GM23338 (cell line): ENCODE measurements around the gene BANP. TPM values are rescaled to one million over a fixed set of nuclear protein-coding genes. Genes with fewer than 3 reads are reported as not detected.

Experiments
- ATAC-seq: fragments of 200-7000 bp; cut with Tn5 transposase; 3 replicates; pipeline ENCODE4 v1.9.1; 2020
- DNase-seq: peaks from one replicate; pipeline ENCODE4 v3.0.0-alpha.2; 2015; ENCODE audit warnings: low spot score
- H2AFZ ChIP-seq: fragments of 200-600 bp; sonication (generic); 2 replicates; pipeline ENCODE4 v1.8.0; 2016; ENCODE audit warnings: antibody characterized with exemption, mild to moderate bottlenecking, moderate library complexity
- H3F3A ChIP-seq: fragments of 200-600 bp; sonication (generic); replicated peaks from 2 replicates; pipeline ENCODE4 v1.8.0; 2017; ENCODE audit warnings: antibody characterized with exemption, mixed run types, low read depth
- H3K27ac ChIP-seq: fragments of 200-600 bp; sonication (generic); 2 replicates; pipeline ENCODE4 v1.6.1; 2016; ENCODE audit warnings: low read depth
- H3K27me3 ChIP-seq: fragments of 200-600 bp; sonication (generic); 2 replicates; pipeline ENCODE4 v1.8.0; 2016; ENCODE audit warnings: mild to moderate bottlenecking, mixed run types, moderate library complexity; ENCODE audit not compliant: insufficient read depth
- H3K36me3 ChIP-seq: fragments of 200-600 bp; sonication (generic); 2 replicates; pipeline ENCODE4 v1.8.0; 2016; ENCODE audit warnings: mild to moderate bottlenecking; ENCODE audit not compliant: insufficient read depth
- H3K4me1 ChIP-seq: fragments of 200-600 bp; sonication (generic); 2 replicates; pipeline ENCODE4 v1.8.0; 2016; ENCODE audit warnings: mild to moderate bottlenecking, moderate library complexity; ENCODE audit not compliant: insufficient read depth
- H3K4me2 ChIP-seq: fragments of 200-600 bp; sonication (generic); 2 replicates; pipeline ENCODE4 v1.7.1; 2017; ENCODE audit warnings: mixed run types
- H3K4me3 ChIP-seq: fragments of 200-600 bp; sonication (generic); 2 replicates; pipeline ENCODE4 v1.6.1; 2016; ENCODE audit warnings: mixed run types
- H3K79me2 ChIP-seq: fragments of 200-600 bp; sonication (generic); replicated peaks from 2 replicates; pipeline ENCODE4 v1.8.0; 2017; ENCODE audit warnings: mild to moderate bottlenecking; ENCODE audit not compliant: insufficient read depth
- H3K9me2 ChIP-seq: fragments of 200-600 bp; sonication (generic); 2 replicates; pipeline ENCODE4 v1.8.0; 2017; ENCODE audit not compliant: insufficient read depth
- H4K20me1 ChIP-seq: fragments of 200-600 bp; sonication (generic); replicated peaks from 2 replicates; pipeline ENCODE4 v1.8.0; 2017; ENCODE audit warnings: mild to moderate bottlenecking; ENCODE audit not compliant: insufficient read depth
- H3K27ac Mint-ChIP-seq: 2 replicates; pipeline ENCODE4 v1.8.0; 2020; ENCODE audit warnings: inconsistent platforms, mild to moderate bottlenecking, moderate library complexity, mixed read lengths
- H3K27me3 Mint-ChIP-seq: 3 replicates; pipeline ENCODE4 v1.8.0; 2022; ENCODE audit warnings: low read depth, mild to moderate bottlenecking, moderate library complexity, mixed read lengths, inconsistent platforms; ENCODE audit not compliant: insufficient read depth, poor library complexity
- H3K36me3 Mint-ChIP-seq: 3 replicates; pipeline ENCODE4 v1.8.0; 2021; ENCODE audit warnings: low read depth, mild to moderate bottlenecking, inconsistent platforms, moderate library complexity, mixed read lengths
- H3K4me1 Mint-ChIP-seq: 3 replicates; pipeline ENCODE4 v1.8.0; 2020; ENCODE audit warnings: mild to moderate bottlenecking, inconsistent platforms, mixed read lengths
- H3K4me3 Mint-ChIP-seq: 3 replicates; pipeline ENCODE4 v1.8.0; 2021; ENCODE audit warnings: moderate library complexity, mild to moderate bottlenecking, inconsistent platforms, mixed read lengths
- H3K9me3 Mint-ChIP-seq: 3 replicates; pipeline ENCODE4 v1.8.0; 2020; ENCODE audit warnings: moderate library complexity, mild to moderate bottlenecking, inconsistent platforms, mixed read lengths
- CREB1 ChIP-seq: fragments of 250-450 bp; sonication (Bioruptor Pico); IDR thresholded peaks from 2 replicates; pipeline ENCODE4 v1.5.0; 2020; ENCODE audit warnings: low read depth, mild to moderate bottlenecking, moderate library complexity
- EZH2 ChIP-seq: fragments of 200-600 bp; sonication (generic); IDR thresholded peaks from one replicate; pipeline ENCODE4 v1.8.0; 2017; ENCODE audit warnings: antibody characterized with exemption, mild to moderate bottlenecking, low read depth; ENCODE audit not compliant: unreplicated experiment
- EZH2phosphoT487 ChIP-seq: fragments of 200-600 bp; sonication (generic); IDR thresholded peaks from one replicate; pipeline ENCODE4 v1.8.1; 2018; ENCODE audit warnings: antibody characterized with exemption; ENCODE audit not compliant: unreplicated experiment
- JUNB ChIP-seq: IDR thresholded peaks from one replicate; pipeline ENCODE4 v1.6.1; 2016; ENCODE audit warnings: antibody characterized with exemption; ENCODE audit not compliant: unreplicated experiment
- NANOG ChIP-seq: IDR thresholded peaks from 2 replicates; pipeline ENCODE4 v1.6.1; 2016; ENCODE audit warnings: antibody characterized with exemption, borderline replicate concordance
- POLR2AphosphoS5 ChIP-seq: IDR thresholded peaks from 2 replicates; pipeline ENCODE4 v1.6.1; 2016; ENCODE audit warnings: antibody characterized with exemption, low read depth
- REST ChIP-seq: IDR thresholded peaks from one replicate; pipeline ENCODE4 v1.6.1; 2018; ENCODE audit warnings: antibody characterized with exemption; ENCODE audit not compliant: unreplicated experiment
- STAT1 ChIP-seq: IDR thresholded peaks from one replicate; pipeline ENCODE4 v1.6.1; 2016; ENCODE audit warnings: antibody characterized with exemption; ENCODE audit not compliant: unreplicated experiment
- ZNF114 ChIP-seq: fragments of 250-450 bp; sonication (Bioruptor Pico); IDR thresholded peaks from 2 replicates; pipeline ENCODE4 v1.5.0; 2020; ENCODE audit warnings: mild to moderate bottlenecking, moderate library complexity
- ZNF331 ChIP-seq: fragments of 250-450 bp; sonication (Bioruptor Pico); IDR thresholded peaks from 2 replicates; pipeline ENCODE4 v1.5.0; 2020; ENCODE audit warnings: low read depth, mild to moderate bottlenecking, moderate library complexity
- ZNF462 ChIP-seq: fragments of 250-450 bp; sonication (Bioruptor Pico); IDR thresholded peaks from 2 replicates; pipeline ENCODE4 v1.5.0; 2020; ENCODE audit warnings: mild to moderate bottlenecking, moderate library complexity
- polyA plus RNA-seq: library from polyadenylated mRNA; unstranded; fragments of >200 nt; fragmentation: Nextera tagmentation; extraction: Ambion mirVana; gene quantifications from 2 replicates; pipeline ENCODE4 v1.2.1, GENCODE V29; 2016
- total RNA-seq: library from RNA; depleted of rRNA; stranded (reverse); fragments of >200 nt; shearing (Covaris generic); gene quantifications from 2 replicates; pipeline ENCODE4 v1.2.3, GENCODE V29; 2014
- TF ChIP-seq, protein P1 (sequence below), 2 experiments: fragments of 200-600 bp in 1 of 2; sonication (generic) in 1 of 2; conservative IDR thresholded peaks; 2 replicates each; pipeline versions ENCODE4 v1.5.1 to v1.6.1; 2016 to 2017; ENCODE audit warnings: antibody characterized with exemption in 2 of 2, low read depth in 2 of 2, mild to moderate bottlenecking in 2 of 2, moderate library complexity in 1 of 2
- TF ChIP-seq, protein P2 (sequence below): IDR thresholded peaks from 2 replicates; pipeline ENCODE4 v1.6.1; 2016; ENCODE audit warnings: antibody characterized with exemption

Gene BANP
- total and polyA plus RNA-seq, 2 experiments from 2014 or later, result 22.3 to 48.0 TPM

DNA sequence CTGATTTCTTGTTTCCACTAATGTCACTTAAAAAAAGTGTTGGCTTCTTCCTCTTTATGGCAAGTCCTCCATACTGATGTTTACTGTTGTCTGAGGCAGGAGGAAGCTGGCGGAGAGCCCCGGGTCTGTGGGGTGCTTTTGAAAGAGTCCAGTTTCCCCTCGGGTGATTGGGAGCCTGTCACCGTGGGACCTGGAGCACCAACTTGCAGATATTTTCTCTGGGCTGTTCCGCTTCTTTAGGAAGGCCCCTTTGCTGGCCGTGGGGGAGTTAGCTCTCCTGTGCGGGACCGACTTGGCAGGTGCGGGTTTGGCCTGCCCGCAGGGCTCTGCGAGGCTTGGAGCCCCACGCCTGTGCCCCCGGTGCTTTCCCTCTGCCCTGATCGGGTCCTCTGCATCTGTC is 3.1 kb downstream of the BANP start:
- Histone ChIP-seq H3K4me1 (peaks cover 10% of the 10 kb centered on the region), H3K36me3 (no peaks in the 10 kb centered on the region; the same call in 1 of the 2 replicates), H3K4me2 (no peak overlapping the region), H4K20me1 (peaks cover 18% of the 10 kb centered on the region), H3F3A (0 out of 2 replicates have a peak, but pooled peaks cover 9% of the 10 kb centered on the region), H2AFZ (no peak overlapping the region), H3K27me3 (no peaks in the 10 kb centered on the region), H3K9me2 (no peaks in the 10 kb centered on the region), H3K79me2 (peaks cover 76% of the 10 kb centered on the region), H3K27ac (no peak overlapping the region), H3K4me3 (no peak overlapping the region)
- Mint-ChIP-seq H3K27ac (0 out of 2 replicates have a peak overlapping the region, but pooled peaks have one; percentile 34), H3K4me3 (no peak overlapping the region), H3K36me3 (peaks cover 25% of the 10 kb centered on the region), H3K9me3 (no peaks in the 10 kb centered on the region), H3K4me1 (peaks cover 46% of the 10 kb centered on the region), H3K27me3 (peaks cover 10% of the 10 kb centered on the region)
- ATAC-seq (no peak), DNase-seq (no peak)
- no peak for TF ChIP-seq POLR2AphosphoS5
- TF ChIP-seq, protein P1, sequence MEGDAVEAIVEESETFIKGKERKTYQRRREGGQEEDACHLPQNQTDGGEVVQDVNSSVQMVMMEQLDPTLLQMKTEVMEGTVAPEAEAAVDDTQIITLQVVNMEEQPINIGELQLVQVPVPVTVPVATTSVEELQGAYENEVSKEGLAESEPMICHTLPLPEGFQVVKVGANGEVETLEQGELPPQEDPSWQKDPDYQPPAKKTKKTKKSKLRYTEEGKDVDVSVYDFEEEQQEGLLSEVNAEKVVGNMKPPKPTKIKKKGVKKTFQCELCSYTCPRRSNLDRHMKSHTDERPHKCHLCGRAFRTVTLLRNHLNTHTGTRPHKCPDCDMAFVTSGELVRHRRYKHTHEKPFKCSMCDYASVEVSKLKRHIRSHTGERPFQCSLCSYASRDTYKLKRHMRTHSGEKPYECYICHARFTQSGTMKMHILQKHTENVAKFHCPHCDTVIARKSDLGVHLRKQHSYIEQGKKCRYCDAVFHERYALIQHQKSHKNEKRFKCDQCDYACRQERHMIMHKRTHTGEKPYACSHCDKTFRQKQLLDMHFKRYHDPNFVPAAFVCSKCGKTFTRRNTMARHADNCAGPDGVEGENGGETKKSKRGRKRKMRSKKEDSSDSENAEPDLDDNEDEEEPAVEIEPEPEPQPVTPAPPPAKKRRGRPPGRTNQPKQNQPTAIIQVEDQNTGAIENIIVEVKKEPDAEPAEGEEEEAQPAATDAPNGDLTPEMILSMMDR (conservative IDR thresholded peaks at IDR 0.05; ENCODE audit: low read depth in 2 of 2), result no peak
- TF ChIP-seq JUNB, result no peak
- TF ChIP-seq CREB1, result no peak
- no peak for TF ChIP-seq STAT1
- no peak for TF ChIP-seq REST
- TF ChIP-seq EZH2, result no peak
- TF ChIP-seq, protein P2, sequence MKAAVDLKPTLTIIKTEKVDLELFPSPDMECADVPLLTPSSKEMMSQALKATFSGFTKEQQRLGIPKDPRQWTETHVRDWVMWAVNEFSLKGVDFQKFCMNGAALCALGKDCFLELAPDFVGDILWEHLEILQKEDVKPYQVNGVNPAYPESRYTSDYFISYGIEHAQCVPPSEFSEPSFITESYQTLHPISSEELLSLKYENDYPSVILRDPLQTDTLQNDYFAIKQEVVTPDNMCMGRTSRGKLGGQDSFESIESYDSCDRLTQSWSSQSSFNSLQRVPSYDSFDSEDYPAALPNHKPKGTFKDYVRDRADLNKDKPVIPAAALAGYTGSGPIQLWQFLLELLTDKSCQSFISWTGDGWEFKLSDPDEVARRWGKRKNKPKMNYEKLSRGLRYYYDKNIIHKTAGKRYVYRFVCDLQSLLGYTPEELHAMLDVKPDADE, result no peak
- no peak for TF ChIP-seq ZNF462
- TF ChIP-seq ZNF331 (CRISPR knock-in tag), result no peak
- no peak for TF ChIP-seq ZNF114 (CRISPR knock-in tag)
- no peak for TF ChIP-seq NANOG
- no peak for TF ChIP-seq EZH2phosphoT487
